ENCODE measurements around the gene C4orf54.

C4orf54 gene

DNA sequence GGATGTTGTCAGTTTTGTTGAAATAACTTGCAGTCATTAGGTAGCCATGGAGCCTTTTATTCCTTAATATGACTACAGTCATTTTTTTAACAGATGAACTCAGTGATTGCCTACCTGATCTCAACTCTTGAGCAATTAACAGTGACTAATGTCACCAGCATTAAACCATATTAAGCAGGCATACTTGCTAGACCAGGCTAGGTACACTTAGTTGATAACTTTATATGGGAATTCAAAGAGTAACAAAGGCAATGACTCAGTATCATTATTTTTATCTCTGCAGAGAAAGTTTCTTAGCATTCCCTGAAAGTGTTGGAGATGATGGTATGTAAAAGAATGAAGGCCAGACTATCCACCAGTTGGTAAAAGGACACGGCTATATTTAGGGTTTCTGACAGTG is at the start of gene C4orf54:
TSS of gene C4orf54 (minus strand) at position 31 of the 400 bp plus-strand sequence. CDS start 3,180 bp downstream, outside the sequence.
- DNase-seq = no peak

GRCh38 chr4:99705891-99706290 is 48.3 kb upstream of the C4orf54 start:
- DNase-seq = no peak

GRCh38 chr4:99696801-99697200 is 39.2 kb upstream of the C4orf54 start:
- DNase-seq = no peak

GRCh38 chr4:99693140-99693539 is 35.5 kb upstream of the C4orf54 start:
- DNase-seq = no peak

- DNase-seq = no peak
These were observed 33.4 kb upstream of the C4orf54 start for GRCh38 chr4:99690990-99691389.

DNA sequence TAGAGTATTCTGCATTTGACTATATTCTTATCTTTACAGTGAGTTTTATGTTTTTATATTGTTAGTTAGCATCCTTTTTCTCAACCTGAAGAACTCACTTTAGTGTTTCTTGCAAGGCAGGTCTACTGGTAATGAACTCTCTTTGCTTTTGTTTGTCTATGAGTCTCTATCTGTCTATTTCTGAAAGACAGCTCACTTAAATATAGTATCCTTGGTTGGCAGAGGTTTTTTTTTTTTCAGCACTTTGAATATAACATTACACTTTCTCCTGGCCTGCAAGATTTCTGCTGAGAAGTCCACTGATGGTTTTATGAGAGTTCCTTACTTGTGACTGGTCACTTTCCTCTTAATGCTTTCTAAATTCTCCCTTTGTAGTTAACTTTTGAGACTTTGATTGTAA is 32.8 kb upstream of the C4orf54 start:
- no peak for DNase-seq

DNA sequence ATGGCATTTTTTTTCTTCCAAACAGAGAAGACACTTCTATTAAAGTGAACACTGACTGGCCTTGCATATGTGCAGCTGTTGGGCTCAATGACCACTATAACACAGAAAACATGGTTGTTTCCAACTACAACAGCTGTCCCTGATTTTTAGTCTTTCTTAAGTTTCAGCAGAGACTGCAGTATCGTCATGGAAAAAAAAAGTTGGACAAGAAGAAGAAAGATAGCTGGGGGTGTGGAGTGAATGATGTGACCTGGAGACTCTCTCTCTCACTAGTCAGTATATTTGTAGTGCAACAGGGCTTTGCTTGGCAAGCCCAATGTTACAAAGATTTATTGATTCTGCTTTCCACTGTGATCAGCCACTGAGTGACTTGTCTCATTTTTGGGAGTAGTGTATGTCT is 29.5 kb upstream of the C4orf54 start:
- DNase-seq = no peak

GRCh38 chr4:99685234-99685633 is 27.6 kb upstream of the C4orf54 start:
- no peak for DNase-seq

DNA sequence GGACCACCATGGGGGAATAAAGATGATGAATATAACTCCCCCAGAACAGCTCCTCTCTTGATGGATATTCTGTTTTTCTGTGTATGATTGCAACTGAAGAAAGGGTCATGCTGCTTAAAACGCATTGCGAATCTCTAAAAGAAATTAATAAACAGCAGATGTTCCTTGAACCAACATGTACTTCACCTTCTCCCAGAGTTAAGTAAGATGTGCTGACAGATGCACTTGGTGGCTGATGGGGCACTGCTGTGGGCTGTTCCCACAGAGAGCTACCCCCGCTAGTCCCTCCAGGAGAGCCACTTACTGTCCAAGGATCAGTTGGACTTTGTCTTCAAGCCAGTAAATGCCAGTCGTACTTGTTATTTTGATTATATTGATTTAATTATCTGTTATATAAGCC is 26.3 kb upstream of the C4orf54 start:
- no peak for DNase-seq

DNA sequence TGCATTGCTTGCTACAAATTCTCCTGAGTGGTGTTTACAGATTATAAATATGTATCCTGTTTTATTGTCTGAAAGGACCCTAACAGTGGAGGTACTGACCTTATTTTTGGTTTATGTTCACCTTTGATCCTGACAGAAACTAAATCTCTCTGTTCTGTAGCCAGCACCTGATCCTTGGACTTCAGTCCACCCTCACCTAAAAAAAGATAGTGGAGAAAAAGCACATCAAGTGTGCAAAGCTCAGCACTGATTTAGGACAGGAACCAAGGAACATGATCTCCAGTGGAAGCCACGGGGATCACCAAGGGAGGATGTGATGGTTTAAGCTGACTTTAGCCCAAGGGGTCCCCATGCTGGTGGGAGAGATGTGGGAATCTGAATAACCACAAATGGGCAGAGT is 22.3 kb upstream of the C4orf54 start:
- no peak for DNase-seq

DNA sequence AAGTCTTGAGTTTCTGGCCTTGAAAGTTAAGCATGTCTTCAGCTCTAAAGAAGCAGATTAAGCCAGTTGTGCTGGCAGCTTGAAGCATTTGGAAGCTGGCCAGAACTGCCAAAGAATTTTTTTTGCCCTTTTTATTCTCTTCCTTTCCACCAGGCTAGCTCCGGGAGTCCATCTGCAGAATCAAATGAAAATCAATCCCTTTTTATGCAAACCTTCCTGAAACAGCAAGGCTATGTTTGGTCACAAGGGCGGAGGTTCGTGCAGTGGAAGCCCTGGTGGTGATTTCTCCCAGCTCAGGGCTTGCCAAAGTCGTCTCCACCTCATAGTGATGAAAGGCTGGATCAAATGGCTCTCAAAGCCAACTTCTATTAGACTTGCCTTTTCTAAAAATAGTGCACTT is 21.6 kb upstream of the C4orf54 start:
- no peak for DNase-seq

- no peak for DNase-seq
These were observed 19.5 kb upstream of the C4orf54 start for GRCh38 chr4:99677161-99677560.

DNA sequence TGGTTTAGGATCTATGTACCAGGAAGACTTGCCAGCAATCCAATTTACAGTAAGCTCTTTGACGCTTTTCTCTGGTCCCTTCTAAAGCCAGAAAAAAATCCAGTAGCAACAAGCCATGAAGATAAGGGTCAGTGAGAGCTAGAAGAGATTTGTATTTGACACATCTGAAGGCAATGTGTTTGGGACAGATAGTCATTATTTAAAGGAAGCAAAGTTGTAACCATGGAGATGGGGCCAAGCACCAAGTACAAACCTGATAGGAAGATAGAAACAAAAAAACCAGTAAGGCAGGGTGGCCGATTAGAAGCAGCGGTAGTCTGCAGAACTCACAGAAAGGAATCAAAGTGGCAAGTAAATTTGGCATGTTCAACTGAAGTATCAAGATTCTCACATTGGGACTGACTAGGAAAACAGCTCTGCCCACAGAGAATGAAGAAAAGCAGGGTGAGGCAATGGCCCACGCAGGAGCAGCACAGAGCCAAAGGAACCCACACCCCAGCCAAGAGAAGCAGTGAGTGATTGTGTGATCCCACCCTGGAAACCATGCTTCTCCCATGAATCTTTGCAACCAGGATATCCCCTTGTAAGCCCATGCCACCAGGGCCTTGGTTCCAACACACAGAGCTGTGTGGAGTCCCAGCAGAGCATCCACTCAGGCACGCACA is 12.9 kb upstream of the C4orf54 start:
- no peak for DNase-seq

DNA sequence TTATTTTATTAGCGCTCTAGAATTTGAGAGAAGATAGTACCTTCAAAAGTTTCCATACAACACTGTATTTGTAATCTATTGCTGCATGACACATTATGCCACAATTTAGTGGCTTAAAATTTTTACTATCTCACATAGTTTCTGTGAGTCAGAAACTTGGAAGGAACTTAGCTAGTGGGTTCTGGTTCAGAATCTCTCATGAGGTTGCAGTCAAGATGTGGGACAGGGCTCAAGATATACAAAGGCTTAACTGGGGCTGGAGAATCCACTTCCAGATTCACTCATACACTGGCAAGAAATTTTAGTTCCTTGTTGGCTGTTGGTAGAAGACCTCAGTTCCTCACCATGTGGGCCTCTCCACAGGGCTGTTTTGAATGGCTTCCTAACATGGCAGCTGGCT is 11.5 kb upstream of the C4orf54 start:
- no peak for DNase-seq

DNA sequence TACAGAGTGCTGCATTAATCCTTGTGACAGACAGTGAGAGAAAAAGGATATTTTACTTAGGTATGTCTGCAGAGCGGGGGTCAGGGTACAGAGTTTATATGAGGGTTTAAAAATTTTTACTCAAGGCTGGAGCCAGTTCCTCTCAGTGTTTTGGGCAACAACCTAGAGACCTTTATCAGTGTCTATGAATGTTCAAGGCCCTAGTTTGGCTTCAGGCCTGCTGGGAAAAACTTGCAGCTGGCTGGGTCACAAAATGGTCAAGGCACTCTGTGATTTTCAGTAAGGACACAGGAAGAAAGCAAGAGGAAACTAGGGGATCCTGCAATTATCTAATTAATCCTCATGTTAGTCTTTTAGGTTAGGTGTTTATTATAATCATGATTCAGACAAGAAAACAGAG is 10.8 kb upstream of the C4orf54 start:
- DNase-seq = no peak

DNA sequence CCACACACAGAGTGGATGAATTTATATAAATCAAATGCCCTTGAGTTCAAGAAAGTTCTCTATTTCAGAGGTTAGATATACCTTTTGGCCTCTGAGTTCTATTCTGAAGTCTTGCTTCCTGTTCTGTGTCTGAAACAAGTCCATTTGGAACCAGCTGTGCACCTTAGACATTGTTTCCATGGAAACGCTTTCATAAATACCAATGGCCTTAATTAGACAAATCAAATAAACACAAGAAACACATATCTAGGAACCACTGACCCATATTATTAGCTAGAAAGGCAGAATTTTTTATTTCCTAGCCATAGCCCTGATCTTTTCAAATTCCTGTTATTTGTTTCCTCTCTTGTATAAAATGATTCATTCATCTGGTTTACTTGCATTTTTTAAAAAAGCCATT is 8.4 kb upstream of the C4orf54 start:
- DNase-seq = no peak

DNA sequence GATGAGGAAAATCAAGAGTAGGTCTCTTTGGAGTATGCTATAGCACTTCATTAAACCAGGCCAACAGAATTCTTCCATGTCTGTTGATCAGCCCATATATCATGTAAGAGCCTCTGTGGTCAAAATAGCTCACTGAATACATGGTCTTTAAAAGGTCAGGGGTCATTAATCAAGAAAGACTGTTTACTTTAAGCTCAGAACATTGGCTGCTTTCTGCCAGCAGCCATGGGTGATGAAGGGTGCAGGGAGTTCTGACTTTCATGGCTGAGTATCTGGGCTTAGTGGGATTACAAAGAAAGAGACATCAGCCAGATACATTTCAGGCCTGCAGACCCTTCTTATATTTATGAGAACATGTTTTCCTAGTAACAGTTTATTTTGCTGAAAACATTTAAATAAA is 7.1 kb upstream of the C4orf54 start:
- no peak for DNase-seq

- DNase-seq = no peak
These were observed 4.3 kb upstream of the C4orf54 start for GRCh38 chr4:99661907-99662306.

DNA sequence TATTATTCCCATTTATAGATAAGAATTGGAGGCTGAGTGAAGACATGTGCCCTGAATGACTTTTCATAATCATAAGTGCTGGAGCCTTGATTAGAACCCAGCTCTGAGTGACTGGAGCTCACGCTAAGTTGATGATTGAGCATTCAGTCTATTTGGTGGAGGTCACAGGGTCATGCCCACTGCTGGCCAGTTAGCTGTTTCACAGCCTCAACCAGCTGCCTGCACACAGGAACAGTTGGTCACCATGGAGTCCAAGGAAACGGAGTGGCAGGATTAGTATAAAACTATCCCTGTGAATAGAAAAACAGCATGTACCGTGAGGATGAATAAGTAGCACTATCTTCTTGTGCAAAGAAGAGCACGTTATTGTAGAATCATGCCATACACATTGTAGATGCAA is 1.0 kb upstream of the C4orf54 start:
- DNase-seq = no peak

GRCh38 chr4:99655308-99656081 is 2.1 kb downstream of the C4orf54 start:
- DNase-seq = no peak

DNA sequence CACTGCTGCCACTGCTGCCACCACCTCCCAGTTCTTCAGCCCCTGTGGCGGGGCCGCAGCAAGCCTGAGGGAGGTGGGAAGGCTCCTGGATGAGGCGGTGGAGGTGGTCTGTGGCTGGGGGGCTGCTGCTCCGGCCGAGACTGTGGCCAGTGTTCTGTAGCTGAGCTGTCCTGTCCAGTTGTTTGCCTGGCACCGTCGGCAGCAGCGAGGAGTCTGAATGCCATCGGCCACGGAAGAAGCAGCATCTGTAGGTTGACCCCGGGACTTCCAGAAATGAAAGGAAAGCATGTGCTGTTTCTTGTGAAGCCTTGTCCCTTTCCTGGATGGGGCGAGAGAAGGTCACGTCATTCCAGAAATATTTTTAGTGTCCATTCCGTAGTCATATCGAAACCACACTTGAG is 3.3 kb downstream of the C4orf54 start:
- DNase-seq = no peak

DNA sequence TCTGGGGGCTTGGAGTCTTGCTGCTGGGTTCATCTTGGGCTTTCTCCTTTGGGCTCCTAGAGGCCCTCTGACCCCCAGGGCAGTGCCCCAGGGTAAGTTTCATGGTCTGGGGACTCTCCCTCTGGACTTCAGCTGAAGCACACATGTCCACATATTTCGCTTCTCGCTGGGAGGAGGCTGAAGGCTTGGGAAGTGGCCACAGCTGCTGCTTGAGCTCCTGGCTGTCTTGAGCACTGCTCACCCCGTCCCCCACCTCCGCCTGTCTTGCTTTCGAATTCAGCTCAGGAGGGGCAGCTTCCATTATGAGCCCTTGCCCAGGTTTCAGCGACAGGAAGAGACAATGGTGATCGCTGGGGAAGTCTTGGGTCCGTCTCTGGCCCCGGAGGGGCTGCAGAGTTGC is 3.7 kb downstream of the C4orf54 start:
- no peak for DNase-seq

DNA sequence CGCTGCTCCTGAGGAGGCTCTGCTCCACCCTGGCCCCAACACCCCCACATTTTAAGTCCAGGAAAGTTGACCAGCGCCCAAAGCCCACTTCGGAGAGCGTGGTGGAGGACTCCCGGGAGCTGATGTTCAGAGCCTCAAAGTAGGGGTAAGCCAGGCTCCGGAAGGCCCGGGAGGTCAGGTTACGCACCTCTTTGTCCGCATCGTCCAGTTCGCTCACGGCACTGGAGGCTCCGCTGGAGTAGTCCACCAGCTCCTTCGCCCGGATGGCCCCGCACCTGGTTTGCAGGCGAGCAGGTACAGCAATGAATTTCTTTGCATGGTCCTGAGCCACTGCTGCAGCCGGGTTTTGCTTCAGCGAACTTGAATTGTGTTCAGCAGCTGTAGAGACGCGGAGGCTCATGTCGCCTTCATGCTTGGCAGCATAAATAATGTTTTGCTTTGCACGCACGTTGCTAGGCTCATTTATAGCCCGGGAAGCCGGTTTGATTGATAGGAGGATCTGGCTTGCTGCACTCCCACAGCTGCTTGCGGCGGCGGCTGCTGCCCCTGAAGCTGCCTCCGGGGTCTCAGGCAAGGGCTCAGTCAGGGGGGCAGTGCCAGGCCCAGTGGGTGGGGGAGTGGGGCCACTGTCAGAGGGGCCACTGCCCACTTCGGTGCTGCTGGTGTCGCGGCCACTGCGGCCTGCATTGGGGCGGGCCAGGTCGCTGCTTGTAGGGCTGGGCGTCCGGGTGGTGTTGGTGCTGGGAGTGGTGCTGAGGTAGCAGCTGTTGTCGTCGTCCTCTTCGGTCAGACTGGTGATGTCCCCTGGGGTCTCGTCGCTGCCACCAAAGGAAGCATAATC is 4.8 kb downstream of the C4orf54 start:
- DNase-seq = no peak
